ENCODE data around the gene ENGASE. TPM values are rescaled to one million over a fixed set of nuclear protein-coding genes. Genes with fewer than 3 reads are reported as not detected.
A peak's percentile ranks its signal among the peaks of the same experiment; 100 is the strongest.

ENGASE gene
- total and polyA plus RNA-seq, 2 of the 8 experiments (the other 6 are each of a cell fraction or from before 2014, with no cell fraction given) = 9.3 to 36.1 TPM

GRCh38 chr17:79047923-79048825 is 26.4 kb upstream of the ENGASE start:
- CTCF ChIA-PET (ENCODE audit: partially characterized antibody) = interaction anchor here (0.9 to 4.7 kb wide), 10 partner anchors 9 to 348 kb away, joined by 3 to 56 read pairs (median 4); no protein-coding TSS in a partner anchor
- FAIRE-seq = no peak
- H3K14ac ChIP-seq (ENCODE audit: insufficient read length) = no peak overlapping the region
- H4K5ac ChIP-seq (ENCODE audit: insufficient read length, low read depth, low read length) = no peak overlapping the region
- H4K91ac ChIP-seq (replicated peaks; ENCODE audit: insufficient read length, low read length) = no peak overlapping the region
- H2BK5ac ChIP-seq (ENCODE audit: low read depth, low read length) = no peak overlapping the region
- H2AK5ac ChIP-seq (ENCODE audit: low read depth, low read length) = 0 out of 2 replicates have a peak overlapping the region, but pooled peaks have one; percentile 24
- no peak overlapping the region for H2BK12ac ChIP-seq (ENCODE audit: low read depth, low read length)
- peaks cover 0 to 2% of the 10 kb centered on the region in 2 experiments; a peak in 3 of 4 replicates for H3K9me3 ChIP-seq (ENCODE audit: insufficient read depth in 2 of 2, low read depth in 1 of 2, low read length in 1 of 2)
- no peak overlapping the region for H2BK20ac ChIP-seq (ENCODE audit: low read length)
- H3K23me2 ChIP-seq (ENCODE audit: low read depth, low read length) = peaks cover 4% of the 10 kb centered on the region; the same call in 1 of the 2 replicates
- H3K79me1 ChIP-seq (ENCODE audit: low read depth, low read length) = peaks cover 4% of the 10 kb centered on the region; the same call in 1 of the 2 replicates
- no peaks in the 10 kb centered on the region for H3K79me2 ChIP-seq (ENCODE audit: control insufficient read depth in 1 of 2, insufficient read depth in 2 of 2, low read length in 2 of 2)
- peak overlapping the region; percentile 92; the same call in 1 of the 2 replicates for H2BK15ac ChIP-seq (ENCODE audit: low read length)
- no peak overlapping the region; a peak in 1 of 7 replicates for H3K9ac ChIP-seq (replicated peaks in 1 of 4; ENCODE audit: extremely low read depth in 1 of 4, low read depth in 3 of 4, low read length in 3 of 4)
- no peaks in the 10 kb centered on the region; a peak in 1 of 8 replicates for H3K36me3 ChIP-seq (ENCODE audit: control insufficient read depth in 2 of 4, insufficient read depth in 4 of 4, low read length in 3 of 4)
- H3K4me3 ChIP-seq (ENCODE audit: extremely low read depth in 1 of 4, insufficient read depth in 2 of 4, low read depth in 3 of 4, low read length in 4 of 4) = no peak overlapping the region
- H3K4ac ChIP-seq (replicated peaks; ENCODE audit: insufficient read length, low read depth, low read length) = no peak overlapping the region
- no peak overlapping the region; the same call in 1 of the 2 replicates for H3K18ac ChIP-seq (ENCODE audit: extremely low read depth, low read length)
- no peak overlapping the region for H2BK120ac ChIP-seq (replicated peaks; ENCODE audit: low read depth, low read length)
- WGBS, 2 experiments (ENCODE audit: extremely low coverage in 1 of 2, insufficient coverage in 1 of 2, insufficient read length in 1 of 2, insufficient replicate concordance in 2 of 2, low coverage in 1 of 2, low lambda C conversion rate in 2 of 2, missing lambda C conversion rate in 1 of 2) = 92% methylated on average over 41 of the region's 41 CpGs; no CpG with 5 or more reads in 1 of the 2 experiments
- no peak overlapping the region for H4K8ac ChIP-seq (ENCODE audit: extremely low read depth, insufficient read depth, low read length)
- DNase-seq (ENCODE audit: low read depth in 1 of 2, low spot score in 2 of 2) = no peak
- peaks cover 0 to 5% of the 10 kb centered on the region in 2 experiments for H4K20me1 ChIP-seq (replicated peaks in 1 of 2; ENCODE audit: control insufficient read depth in 1 of 2, insufficient read depth in 2 of 2, low read length in 2 of 2)
- POLR2A ChIA-PET (ENCODE audit: partially characterized antibody) = no interaction called here
- H3K4me1 ChIP-seq (replicated peaks in 1 of 4; ENCODE audit: control insufficient read depth in 3 of 4, insufficient read depth in 4 of 4, low read length in 3 of 4) = no peaks in the 10 kb centered on the region
- H3K56ac ChIP-seq (replicated peaks; ENCODE audit: insufficient read length, low read depth, low read length) = no peak overlapping the region
- H3K4me2 ChIP-seq (ENCODE audit: insufficient read depth in 1 of 2, low read depth in 2 of 2, low read length in 2 of 2) = no peak overlapping the region
- H3K27ac ChIP-seq (ENCODE audit: low read depth, low read length) = no peak overlapping the region
- H3K27me3 ChIP-seq (replicated peaks in 1 of 4; ENCODE audit: control insufficient read depth in 3 of 4, extremely low read depth in 1 of 4, insufficient read depth in 3 of 4, low read length in 3 of 4) = peaks cover 0 to 2% (median 0%) of the 10 kb centered on the region in 4 experiments; a peak in 4 of 7 replicates
- H3K23ac ChIP-seq (ENCODE audit: insufficient read length) = no peak overlapping the region
- no peak overlapping the region for H2AFZ ChIP-seq (ENCODE audit: low read length)
- TF ChIP-seq SP1 (IDR thresholded peaks at IDR 0.05; ENCODE audit: low read depth, low read length) (no peak), GABPA (IDR thresholded peaks at IDR 0.05; ENCODE audit: borderline replicate concordance, insufficient read depth, low read length) (no peak), NANOG (IDR thresholded peaks at IDR 0.05; ENCODE audit: insufficient read depth, low read depth, low read length, poor library complexity, severe bottlenecking) (no peak), MAFK (IDR thresholded peaks at IDR 0.05; ENCODE audit: low read depth, low read length) (no peak), GTF2F1 (IDR thresholded peaks at IDR 0.05; ENCODE audit: borderline replicate concordance, low read depth, low read length) (no peak), SUZ12 (IDR thresholded peaks at IDR 0.05; ENCODE audit: low read length) (no peak), RBBP5 (IDR thresholded peaks at IDR 0.05; ENCODE audit: borderline replicate concordance, low read depth, low read length) (no peak), SAP30 (IDR thresholded peaks at IDR 0.05; ENCODE audit: insufficient read depth, insufficient replicate concordance, low read length) (no peak), POLR2A (IDR thresholded peaks at IDR 0.05; ENCODE audit: control extremely low read depth in 1 of 2, low read depth in 2 of 2, low read length in 2 of 2) (no peak), JUN (IDR thresholded peaks at IDR 0.05; ENCODE audit: low read depth, low read length) (no peak), TBP (IDR thresholded peaks at IDR 0.05; ENCODE audit: low read depth, low read length) (no peak), BCL11A (IDR thresholded peaks at IDR 0.05; ENCODE audit: low read depth in 2 of 2, low read length in 2 of 2) (no peak)
